Tibial artery (tissue), 4 donors: ENCODE measurements around the gene TINCR.

Experiments
- DNase-seq, 2 donors: peaks; one replicate each; pipeline ENCODE4 v3.0.0-alpha.2; 2019
- H3K27ac ChIP-seq, 2 donors: fragments of 200-600 bp; sonication (generic) in 1 of 2; 1 replicate in 1 of 2; 2 replicates in 1 of 2; pipeline ENCODE4 v1.5.1; 2018 to 2019; ENCODE audit warnings: mild to moderate bottlenecking in 1 of 2
- H3K27me3 ChIP-seq, 2 donors: fragments of 200-600 bp; sonication (generic) in 1 of 2; one replicate each; pipeline versions ENCODE4 v1.5.1 to v1.6.0; 2016 to 2019
- H3K36me3 ChIP-seq, 3 donors: fragments of 200-600 bp; sonication (generic) in 2 of 3; one replicate each; pipeline ENCODE4 v1.5.1; 2016 to 2019; ENCODE audit warnings: mild to moderate bottlenecking in 2 of 3
- H3K4me1 ChIP-seq, 4 donors: fragments of 200-600 bp; sonication (generic) in 2 of 4; 1 replicate in 3 of 4; 2 replicates in 1 of 4; pipeline ENCODE4 v1.5.1; 2016 to 2019
- H3K4me3 ChIP-seq, 2 donors: fragments of 200-600 bp; sonication (generic) in 1 of 2; 1 replicate in 1 of 2; 2 replicates in 1 of 2; pipeline ENCODE4 v1.5.1; 2018 to 2019; ENCODE audit warnings: mild to moderate bottlenecking in 2 of 2
- H3K9me3 ChIP-seq, 3 donors: fragments of 200-600 bp; sonication (generic) in 1 of 3; one replicate each; pipeline ENCODE4 v1.5.1; 2016 to 2019
- CTCF ChIP-seq, 2 experiments: fragments of 200-600 bp in 1 of 2; fragments of 450-650 bp in 1 of 2; IDR thresholded peaks; one replicate each; pipeline ENCODE4 v1.5.1; 2017 to 2019; ENCODE audit warnings: antibody characterized with exemption in 2 of 2, mild to moderate bottlenecking in 1 of 2, moderate library complexity in 1 of 2
- intact Hi-C: fragments of 100-400 bp; cut with DNase I; formaldehyde crosslinking; loops from one replicate; pipeline ENCODE4 v1.15.0; 2023; ENCODE audit warnings: low total_unique reads

Gene TINCR

GRCh38 chr19:5554828-5555227, 12.9 kb downstream of the TINCR start:
- intact Hi-C loops, result no loop called here
- no peak for TF ChIP-seq CTCF (IDR thresholded peaks at IDR 0.05)
- no peak for DNase-seq
- Histone ChIP-seq H3K4me1 (no peaks in the 10 kb centered on the region), H3K27me3 (peaks cover 0 to 52% of the 10 kb centered on the region in 2 donors), H3K9me3 (no peaks in the 10 kb centered on the region), H3K4me3 (no peak overlapping the region), H3K36me3 (no peaks in the 10 kb centered on the region), H3K27ac (no peak overlapping the region)

DNA sequence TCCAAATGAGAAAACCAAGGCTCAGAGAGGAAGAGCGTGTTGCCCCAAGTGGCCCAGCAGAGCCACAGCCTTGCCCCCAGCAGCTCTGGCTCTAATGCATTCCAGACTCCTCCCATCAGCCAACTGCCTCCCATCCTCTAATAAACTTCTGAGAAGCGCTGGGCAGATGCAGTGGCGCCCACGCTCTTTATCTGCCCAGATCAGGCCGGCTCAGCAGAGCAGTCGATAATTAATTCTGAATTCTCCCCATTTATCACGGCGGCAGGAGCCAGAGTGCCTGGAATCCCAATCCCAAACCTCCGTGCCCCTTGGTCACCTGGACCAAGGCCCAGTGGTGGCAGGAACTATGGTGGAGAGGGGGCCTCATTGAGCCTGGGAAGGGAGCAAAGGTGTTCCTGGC, 13.9 kb downstream of the TINCR start:
- Histone ChIP-seq H3K4me1 (no peaks in the 10 kb centered on the region), H3K27ac (no peak overlapping the region), H3K9me3 (no peaks in the 10 kb centered on the region), H3K27me3 (peaks cover 0 to 45% of the 10 kb centered on the region in 2 donors), H3K4me3 (no peak overlapping the region), H3K36me3 (no peaks in the 10 kb centered on the region)
- DNase-seq, result no peak
- intact Hi-C loops, result no loop called here
- TF ChIP-seq CTCF (IDR thresholded peaks at IDR 0.05), result no peak

GRCh38 chr19:5547881-5548280, 19.9 kb downstream of the TINCR start:
- Histone ChIP-seq H3K4me3 (no peak overlapping the region), H3K36me3 (no peaks in the 10 kb centered on the region), H3K27ac (no peak overlapping the region), H3K27me3 (peaks cover 0 to 20% of the 10 kb centered on the region in 2 donors), H3K9me3 (no peaks in the 10 kb centered on the region), H3K4me1 (no peaks in the 10 kb centered on the region)
- TF ChIP-seq CTCF (IDR thresholded peaks at IDR 0.05), result no peak
- DNase-seq, result no peak
- intact Hi-C loops, result no loop called here

DNA sequence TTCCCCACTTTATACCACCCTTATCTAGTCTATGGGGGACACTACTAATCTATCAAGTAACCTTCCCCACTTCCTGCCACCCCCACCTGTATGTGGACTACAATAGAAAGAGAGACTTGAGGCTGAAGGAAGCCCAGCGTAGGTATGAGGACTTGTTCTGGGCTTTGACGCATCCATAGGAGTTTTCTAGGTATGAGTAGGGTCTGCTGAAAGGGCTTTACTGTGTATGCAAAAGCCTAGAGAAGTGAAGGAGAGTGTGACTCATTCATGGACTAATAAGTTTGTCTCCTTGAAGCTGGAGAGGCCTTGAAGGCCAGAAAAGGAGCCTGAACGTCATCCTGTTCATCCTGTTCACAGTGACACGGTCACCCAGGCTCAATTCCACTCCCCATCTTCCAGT, 21.8 kb downstream of the TINCR start:
- peaks cover 0 to 36% of the 10 kb centered on the region in 2 donors for H3K27me3 ChIP-seq
- no peak overlapping the region for H3K4me3 ChIP-seq
- intact Hi-C loops, result no loop called here
- no peaks in the 10 kb centered on the region for H3K4me1 ChIP-seq
- no peaks in the 10 kb centered on the region for H3K9me3 ChIP-seq
- no peak for DNase-seq
- TF ChIP-seq CTCF (IDR thresholded peaks at IDR 0.05), result no peak
- H3K27ac ChIP-seq, result no peak overlapping the region
- no peaks in the 10 kb centered on the region for H3K36me3 ChIP-seq

GRCh38 chr19:5545051-5545450, 22.7 kb downstream of the TINCR start:
- no peak for TF ChIP-seq CTCF (IDR thresholded peaks at IDR 0.05)
- H3K27ac ChIP-seq, result no peak overlapping the region
- intact Hi-C loops, result no loop called here

DNA sequence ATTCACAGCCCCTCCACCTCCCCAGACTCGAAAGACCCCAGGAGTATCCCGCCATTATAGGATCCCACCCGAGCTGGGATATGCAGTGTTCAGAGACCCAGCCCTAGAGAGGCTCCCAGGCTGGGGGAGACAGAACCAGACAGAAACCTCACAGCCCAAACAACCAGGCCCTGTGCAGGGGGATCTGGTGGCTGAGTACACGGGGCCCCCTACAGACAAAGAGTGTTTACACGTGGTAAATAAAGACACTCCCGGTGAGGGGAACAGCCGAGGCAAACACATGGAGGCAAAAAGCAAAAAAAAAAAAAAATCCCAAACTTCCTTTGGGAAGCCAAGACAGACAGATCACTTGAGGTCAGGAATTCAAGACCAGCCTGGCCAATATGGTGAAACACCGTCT, 25.1 kb downstream of the TINCR start:
- no peak for DNase-seq
- peaks cover 0 to 5% (median 0%) of the 10 kb centered on the region in 4 donors for H3K4me1 ChIP-seq
- H3K4me3 ChIP-seq, result no peak overlapping the region
- TF ChIP-seq CTCF (IDR thresholded peaks at IDR 0.05), result no peak
- intact Hi-C loops, result no loop called here
- no peak overlapping the region for H3K27ac ChIP-seq
- no peaks in the 10 kb centered on the region for H3K36me3 ChIP-seq
- no peaks in the 10 kb centered on the region for H3K9me3 ChIP-seq
- peaks cover 0 to 67% of the 10 kb centered on the region in 2 donors for H3K27me3 ChIP-seq

More at GRCh38 chr19:5545051-5545450, 22.7 kb downstream of the TINCR start:
- no peaks in the 10 kb centered on the region for H3K36me3 ChIP-seq
- H3K4me3 ChIP-seq, result no peak overlapping the region
- no peaks in the 10 kb centered on the region for H3K9me3 ChIP-seq
- H3K4me1 ChIP-seq, result no peaks in the 10 kb centered on the region
- H3K27me3 ChIP-seq, result peaks cover 0 to 43% of the 10 kb centered on the region in 2 donors
- DNase-seq, result no peak
